Measurements from ENCODE around the gene GLRX5.

Gene GLRX5

DNA sequence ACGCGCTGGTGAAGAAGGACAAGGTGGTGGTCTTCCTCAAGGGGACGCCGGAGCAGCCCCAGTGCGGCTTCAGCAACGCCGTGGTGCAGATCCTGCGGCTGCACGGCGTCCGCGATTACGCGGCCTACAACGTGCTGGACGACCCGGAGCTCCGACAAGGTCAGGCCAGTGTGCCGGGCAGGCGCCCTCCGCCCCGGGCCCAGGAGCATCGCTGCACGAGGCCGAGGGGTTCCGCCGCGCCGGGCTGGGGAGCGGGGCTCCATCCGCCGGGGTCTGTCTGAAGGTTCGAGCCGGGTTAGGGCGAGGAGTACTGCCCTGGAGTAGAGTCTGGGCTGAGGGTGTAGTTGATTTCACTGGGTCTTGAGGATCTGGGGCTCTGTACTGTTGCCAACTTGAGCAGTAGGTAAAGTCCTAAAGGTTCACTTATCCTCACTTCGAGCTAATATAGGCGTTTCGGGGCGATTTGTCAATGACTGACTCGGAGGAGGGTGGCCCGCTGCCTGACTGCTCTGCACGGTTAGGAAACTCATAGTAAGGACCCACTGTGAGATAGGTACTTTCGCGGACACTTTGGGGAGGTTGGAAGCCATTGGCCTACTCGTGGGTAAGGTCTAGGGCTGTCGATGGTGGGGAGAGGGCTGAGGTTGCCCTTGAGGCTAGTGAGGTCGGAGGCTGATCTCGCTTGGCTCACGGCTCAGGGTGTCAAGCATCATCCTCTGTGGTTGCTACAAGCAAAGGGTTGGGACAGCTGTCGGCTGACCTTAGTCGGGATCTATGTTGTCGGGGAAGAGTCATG, 574 bp downstream of the GLRX5 start:
- H3K27me3 ChIP-seq (ENCODE audit: control insufficient read depth, insufficient read depth, low read length): no peaks in the 10 kb centered on the region
- H3K4me1 ChIP-seq (ENCODE audit: control insufficient read depth, insufficient read depth, low read length): peaks cover 21% of the 10 kb centered on the region
- H3K9ac ChIP-seq (ENCODE audit: low read length): peak overlapping the region; percentile 83
- no peaks in the 10 kb centered on the region for H3K36me3 ChIP-seq (ENCODE audit: control insufficient read depth, insufficient read depth, low read length)
- H3K27ac ChIP-seq (ENCODE audit: low read depth, low read length): peak overlapping the region; percentile 24
- H3K4me3 ChIP-seq (ENCODE audit: low read length): peak overlapping the region; percentile 77

DNA sequence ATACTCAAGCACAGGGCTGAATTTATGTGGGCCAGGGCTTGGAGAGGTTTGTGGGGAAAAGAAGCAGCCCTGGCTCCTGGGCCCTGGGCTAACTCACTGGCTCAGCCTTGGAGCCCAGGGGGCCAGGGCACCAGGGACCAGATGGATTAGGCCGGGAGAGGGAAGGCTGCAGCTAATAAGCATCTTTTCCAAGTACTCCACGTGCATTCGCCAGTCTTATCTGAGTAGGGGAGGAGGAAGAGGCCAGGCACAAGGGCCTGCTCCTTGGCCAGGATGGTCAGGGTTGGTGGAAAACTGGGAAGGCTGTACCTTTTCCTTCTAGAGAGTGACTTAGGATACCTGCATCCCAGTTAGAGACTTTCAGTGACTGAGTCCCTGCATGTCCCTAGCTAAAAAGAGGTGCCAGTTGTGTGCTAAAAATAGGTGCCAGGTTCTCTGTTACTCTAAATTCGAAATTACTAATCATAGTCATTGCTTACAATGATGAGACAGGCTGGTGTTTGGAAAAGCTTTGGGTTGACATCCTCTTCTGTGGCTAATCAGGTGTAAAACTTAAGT, 1.3 kb downstream of the GLRX5 start:
- Histone ChIP-seq H3K4me1 (ENCODE audit: control insufficient read depth, insufficient read depth, low read length) (peaks cover 21% of the 10 kb centered on the region), H3K4me3 (ENCODE audit: low read length) (peak overlapping the region; percentile 77), H3K9ac (ENCODE audit: low read length) (peak overlapping the region; percentile 24), H3K27ac (ENCODE audit: low read depth, low read length) (no peak overlapping the region), H3K27me3 (ENCODE audit: control insufficient read depth, insufficient read depth, low read length) (no peaks in the 10 kb centered on the region), H3K36me3 (ENCODE audit: control insufficient read depth, insufficient read depth, low read length) (no peaks in the 10 kb centered on the region)

DNA sequence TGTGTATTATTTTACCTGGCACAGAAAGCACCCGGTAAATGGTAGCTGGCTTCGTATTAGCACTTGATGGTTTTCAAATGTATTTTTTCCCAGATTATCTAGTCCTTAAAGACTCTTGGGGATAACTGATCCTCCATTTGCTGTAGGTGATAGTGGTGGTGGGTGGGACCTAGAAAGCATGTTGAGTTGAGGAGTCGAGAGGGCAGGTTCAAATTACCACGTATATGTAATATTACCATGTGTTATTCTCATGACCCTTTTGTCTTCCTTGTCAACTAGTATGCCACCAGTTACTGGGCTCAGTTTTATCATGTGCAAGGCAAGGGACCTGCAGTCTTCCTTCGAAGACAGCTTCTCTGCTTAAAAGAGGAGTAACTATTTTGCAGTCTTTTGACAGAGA, 1.8 kb downstream of the GLRX5 start:
- peaks cover 21% of the 10 kb centered on the region for H3K4me1 ChIP-seq (ENCODE audit: control insufficient read depth, insufficient read depth, low read length)
- no peak overlapping the region for H3K9ac ChIP-seq (ENCODE audit: low read length)
- no peaks in the 10 kb centered on the region for H3K27me3 ChIP-seq (ENCODE audit: control insufficient read depth, insufficient read depth, low read length)
- peak overlapping the region; percentile 77 for H3K4me3 ChIP-seq (ENCODE audit: low read length)
- H3K36me3 ChIP-seq (ENCODE audit: control insufficient read depth, insufficient read depth, low read length): no peaks in the 10 kb centered on the region
- no peak overlapping the region for H3K27ac ChIP-seq (ENCODE audit: low read depth, low read length)

DNA sequence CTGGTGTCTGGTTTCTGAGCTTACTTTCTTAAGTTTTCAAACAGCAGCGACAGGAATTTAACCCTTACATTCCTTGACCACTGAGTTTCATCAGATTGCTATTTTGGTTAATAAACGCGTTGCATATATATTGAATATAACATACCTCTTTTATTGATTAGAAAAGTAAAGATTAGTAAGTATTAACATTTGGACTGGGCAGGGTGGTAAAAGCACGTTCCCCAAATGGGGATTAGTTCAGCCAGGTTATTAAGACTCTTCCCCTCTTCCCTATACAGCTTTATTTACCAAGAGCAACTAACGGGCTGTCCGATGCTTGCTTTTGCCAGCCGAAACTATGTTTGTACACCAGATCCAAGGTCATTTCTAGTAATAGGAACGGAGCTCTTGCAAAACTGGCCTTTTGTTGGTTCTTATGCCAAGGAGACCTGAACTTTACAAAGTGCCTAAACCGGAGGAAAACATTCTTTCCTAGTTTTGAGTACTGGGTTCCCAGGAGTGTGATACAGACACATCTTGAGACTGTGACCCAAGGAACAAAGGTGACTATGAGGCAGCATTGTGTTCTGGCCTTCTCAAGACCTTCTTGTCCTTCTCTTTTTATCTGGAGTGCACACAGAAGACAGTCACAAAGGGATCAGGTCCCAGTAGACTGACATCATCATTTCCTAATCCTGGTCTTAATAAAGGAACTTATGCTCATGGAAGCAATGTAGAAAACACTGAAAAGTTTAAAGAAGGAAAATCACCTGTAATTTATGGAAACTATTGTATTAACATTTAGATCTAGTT, 2.6 kb downstream of the GLRX5 start:
- Histone ChIP-seq H3K9ac (ENCODE audit: low read length) (no peak overlapping the region), H3K4me3 (ENCODE audit: low read length) (no peak overlapping the region), H3K36me3 (ENCODE audit: control insufficient read depth, insufficient read depth, low read length) (no peaks in the 10 kb centered on the region), H3K27me3 (ENCODE audit: control insufficient read depth, insufficient read depth, low read length) (no peaks in the 10 kb centered on the region), H3K4me1 (ENCODE audit: control insufficient read depth, insufficient read depth, low read length) (peaks cover 19% of the 10 kb centered on the region), H3K27ac (ENCODE audit: low read depth, low read length) (no peak overlapping the region)

DNA sequence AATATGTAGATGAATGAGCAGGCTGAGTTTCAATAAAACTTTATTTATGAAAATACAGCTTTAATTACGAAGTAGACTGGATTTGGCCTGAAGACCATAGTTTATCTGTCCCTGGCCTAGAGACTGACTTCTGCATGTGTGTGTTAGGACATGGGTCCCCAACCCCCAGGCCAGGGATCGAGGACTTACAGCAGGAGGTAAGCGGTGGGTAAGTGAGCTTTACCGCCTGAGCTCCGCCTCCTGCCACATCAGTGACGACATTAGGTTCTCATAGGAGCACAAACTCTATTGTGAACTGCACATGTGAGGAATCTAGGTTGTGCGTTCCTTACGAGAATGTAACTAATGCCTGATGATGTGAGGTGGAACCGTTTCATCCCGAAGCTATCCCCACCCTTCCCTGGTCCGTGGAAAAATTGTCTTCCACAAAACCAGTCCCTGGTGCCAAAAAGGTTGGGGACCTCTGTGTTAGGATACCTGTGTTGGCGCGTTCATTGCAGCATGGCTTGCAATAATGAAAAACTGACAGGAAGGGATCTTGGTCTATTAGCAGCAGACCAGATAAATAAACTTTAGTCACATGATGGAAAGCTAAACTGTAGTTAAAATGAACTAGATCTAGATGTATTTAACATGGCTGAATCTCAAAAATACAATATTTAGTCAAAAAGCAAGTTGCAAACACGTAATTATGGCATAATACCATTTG, 4.1 kb downstream of the GLRX5 start:
- Histone ChIP-seq H3K27me3 (ENCODE audit: control insufficient read depth, insufficient read depth, low read length) (no peaks in the 10 kb centered on the region), H3K4me1 (ENCODE audit: control insufficient read depth, insufficient read depth, low read length) (peaks cover 10% of the 10 kb centered on the region), H3K9ac (ENCODE audit: low read length) (no peak overlapping the region), H3K27ac (ENCODE audit: low read depth, low read length) (no peak overlapping the region), H3K36me3 (ENCODE audit: control insufficient read depth, insufficient read depth, low read length) (no peaks in the 10 kb centered on the region), H3K4me3 (ENCODE audit: low read length) (no peak overlapping the region)

DNA sequence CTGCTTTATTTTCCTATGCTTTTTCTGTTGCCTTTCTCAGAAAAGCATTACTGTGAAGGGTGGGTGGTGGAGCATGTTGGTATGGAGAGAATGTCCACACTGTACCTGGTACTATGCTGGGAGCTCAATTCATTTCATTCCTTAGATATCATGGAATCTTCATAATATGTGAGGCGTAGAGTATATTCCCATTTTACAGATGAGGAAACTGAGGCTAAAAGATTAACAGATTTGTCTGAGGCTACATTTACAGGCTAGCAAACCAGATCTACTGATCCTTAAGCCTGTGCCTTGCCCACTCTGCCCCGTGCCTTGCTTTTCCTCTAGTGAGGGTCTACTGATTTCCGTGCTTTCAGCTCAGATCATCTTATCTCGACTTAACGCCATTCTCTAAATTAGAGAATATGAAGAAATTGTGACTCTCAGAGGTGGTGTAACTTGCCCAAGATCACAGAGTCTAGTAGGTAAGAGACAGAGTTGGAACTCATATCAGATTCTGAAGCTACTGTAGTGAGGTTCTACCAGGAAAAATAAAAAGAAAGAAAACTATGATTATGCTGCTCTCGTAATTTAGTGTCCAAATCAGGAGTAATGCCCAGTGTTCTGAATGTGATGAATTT, 5.5 kb downstream of the GLRX5 start:
- no peaks in the 10 kb centered on the region for H3K27me3 ChIP-seq (ENCODE audit: control insufficient read depth, insufficient read depth, low read length)
- H3K4me3 ChIP-seq (ENCODE audit: low read length): no peak overlapping the region
- H3K36me3 ChIP-seq (ENCODE audit: control insufficient read depth, insufficient read depth, low read length): no peaks in the 10 kb centered on the region
- peaks cover 10% of the 10 kb centered on the region for H3K4me1 ChIP-seq (ENCODE audit: control insufficient read depth, insufficient read depth, low read length)
- H3K27ac ChIP-seq (ENCODE audit: low read depth, low read length): no peak overlapping the region
- H3K9ac ChIP-seq (ENCODE audit: low read length): no peak overlapping the region

DNA sequence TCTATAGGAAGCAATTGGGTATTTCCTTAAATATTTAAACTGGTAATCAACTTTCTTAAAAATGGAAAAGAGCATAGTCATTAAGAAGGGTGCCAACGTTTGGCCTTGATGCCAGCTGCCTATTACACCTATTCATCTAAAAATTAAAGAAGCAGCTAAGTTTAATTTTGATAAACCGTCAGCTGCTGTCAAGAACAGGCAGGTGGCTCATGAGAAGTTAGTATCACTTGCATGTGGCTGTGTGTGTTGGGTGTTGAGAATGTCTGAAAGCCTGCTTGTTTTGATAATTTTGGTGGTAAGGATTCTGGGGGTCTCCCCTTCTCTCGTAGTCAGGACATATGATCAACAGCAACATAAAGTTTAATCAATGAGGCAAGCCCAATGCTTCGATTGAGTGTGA, 6.5 kb downstream of the GLRX5 start:
- H3K9ac ChIP-seq (ENCODE audit: low read length): no peak overlapping the region
- no peaks in the 10 kb centered on the region for H3K36me3 ChIP-seq (ENCODE audit: control insufficient read depth, insufficient read depth, low read length)
- H3K27me3 ChIP-seq (ENCODE audit: control insufficient read depth, insufficient read depth, low read length): no peaks in the 10 kb centered on the region
- no peak overlapping the region for H3K27ac ChIP-seq (ENCODE audit: low read depth, low read length)
- peaks cover 1% of the 10 kb centered on the region for H3K4me1 ChIP-seq (ENCODE audit: control insufficient read depth, insufficient read depth, low read length)
- H3K4me3 ChIP-seq (ENCODE audit: low read length): no peak overlapping the region

DNA sequence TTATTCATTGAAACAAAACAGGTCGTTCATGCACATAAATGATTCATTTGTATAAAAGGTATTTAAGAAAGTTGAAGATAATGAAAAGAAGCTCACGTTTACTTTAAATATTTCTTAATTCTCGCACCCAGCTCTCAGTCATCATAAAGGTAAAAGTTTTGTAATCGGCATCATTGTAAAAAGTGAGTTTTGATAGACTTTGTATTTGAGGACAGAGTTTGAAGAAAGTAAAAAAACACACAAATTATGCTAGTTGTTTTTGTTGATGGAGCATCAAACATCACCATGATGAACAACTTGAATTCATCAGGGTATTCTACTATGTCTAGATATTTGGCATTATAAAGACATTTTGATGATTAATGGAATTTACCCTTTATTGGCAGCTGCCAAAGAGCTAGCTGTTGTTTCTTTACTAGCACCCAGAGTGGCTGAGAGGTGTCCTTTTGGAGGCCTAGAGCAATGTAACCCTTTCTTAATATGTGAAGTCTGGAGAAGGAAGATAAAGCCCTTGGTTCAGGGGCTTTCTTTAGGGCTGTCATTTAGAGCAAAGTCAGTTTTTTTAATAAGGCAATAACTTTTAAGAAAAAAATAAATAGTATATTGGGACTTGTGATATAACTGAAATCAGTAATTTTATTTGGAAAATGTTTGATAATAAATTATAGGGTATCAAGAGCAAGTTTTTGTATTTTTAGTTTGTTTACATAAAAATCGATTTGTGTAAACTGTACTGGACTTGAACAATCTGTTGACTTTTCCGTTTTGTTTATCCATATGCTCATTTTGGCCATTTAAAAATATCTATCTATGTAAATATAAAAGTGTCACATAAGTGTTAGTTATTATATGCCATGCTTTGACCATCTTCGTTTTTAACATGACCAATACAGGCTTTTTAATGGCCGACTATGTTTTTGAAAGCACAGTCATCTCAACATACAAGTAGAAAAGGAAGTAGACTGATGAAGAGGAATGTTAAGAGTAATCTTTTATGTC, 7.4 kb downstream of the GLRX5 start:
- Histone ChIP-seq H3K36me3 (ENCODE audit: control insufficient read depth, insufficient read depth, low read length) (no peaks in the 10 kb centered on the region), H3K4me1 (ENCODE audit: control insufficient read depth, insufficient read depth, low read length) (no peaks in the 10 kb centered on the region), H3K27ac (ENCODE audit: low read depth, low read length) (no peak overlapping the region), H3K27me3 (ENCODE audit: control insufficient read depth, insufficient read depth, low read length) (no peaks in the 10 kb centered on the region), H3K9ac (ENCODE audit: low read length) (no peak overlapping the region), H3K4me3 (ENCODE audit: low read length) (no peak overlapping the region)

DNA sequence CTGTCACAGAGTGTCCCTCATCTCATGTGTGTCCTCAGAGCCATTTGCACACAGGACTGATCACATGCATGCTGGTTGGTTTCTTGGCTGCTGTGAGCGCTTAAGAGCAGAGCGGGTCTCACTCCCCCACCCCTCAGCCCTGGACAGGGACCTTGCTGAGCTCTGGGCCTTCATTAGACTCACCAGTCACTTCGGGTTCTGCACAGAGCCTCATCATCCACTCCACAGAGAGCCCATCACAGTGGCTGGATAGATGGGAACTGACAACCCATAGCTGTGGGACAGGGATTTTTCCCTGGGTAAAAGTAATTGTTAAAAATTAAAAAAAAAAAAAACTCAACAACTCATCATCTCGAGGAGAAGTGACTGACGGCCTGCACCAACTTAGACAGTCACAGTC, 8.2 kb downstream of the GLRX5 start:
- no peaks in the 10 kb centered on the region for H3K27me3 ChIP-seq (ENCODE audit: control insufficient read depth, insufficient read depth, low read length)
- no peaks in the 10 kb centered on the region for H3K4me1 ChIP-seq (ENCODE audit: control insufficient read depth, insufficient read depth, low read length)
- no peak overlapping the region for H3K27ac ChIP-seq (ENCODE audit: low read depth, low read length)
- H3K4me3 ChIP-seq (ENCODE audit: low read length): no peak overlapping the region
- no peak overlapping the region for H3K9ac ChIP-seq (ENCODE audit: low read length)
- no peaks in the 10 kb centered on the region for H3K36me3 ChIP-seq (ENCODE audit: control insufficient read depth, insufficient read depth, low read length)

DNA sequence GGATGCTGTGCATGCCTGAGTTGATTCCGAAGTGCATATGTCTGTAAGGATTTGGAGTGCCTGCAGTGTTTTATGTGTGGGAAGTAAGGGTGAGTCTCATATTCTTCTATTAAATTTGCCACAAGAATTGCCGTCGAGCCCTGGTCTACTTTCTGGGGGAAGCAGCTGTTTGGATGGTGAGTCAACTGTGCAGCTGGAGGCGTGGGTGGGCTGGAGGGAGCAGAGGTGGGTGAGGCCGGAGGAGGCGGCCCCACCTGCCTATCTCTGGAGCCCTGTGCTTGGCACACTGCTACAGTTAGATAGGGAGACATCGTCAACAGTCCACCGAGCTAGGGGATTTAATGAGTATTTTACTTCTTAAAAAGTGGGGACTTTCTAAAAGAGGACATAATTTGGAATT, 9.7 kb downstream of the GLRX5 start:
- no peak overlapping the region for H3K27ac ChIP-seq (ENCODE audit: low read depth, low read length)
- no peak overlapping the region for H3K9ac ChIP-seq (ENCODE audit: low read length)
- H3K4me3 ChIP-seq (ENCODE audit: low read length): no peak overlapping the region
- H3K36me3 ChIP-seq (ENCODE audit: control insufficient read depth, insufficient read depth, low read length): no peaks in the 10 kb centered on the region
- H3K27me3 ChIP-seq (ENCODE audit: control insufficient read depth, insufficient read depth, low read length): no peaks in the 10 kb centered on the region
- H3K4me1 ChIP-seq (ENCODE audit: control insufficient read depth, insufficient read depth, low read length): no peaks in the 10 kb centered on the region

DNA sequence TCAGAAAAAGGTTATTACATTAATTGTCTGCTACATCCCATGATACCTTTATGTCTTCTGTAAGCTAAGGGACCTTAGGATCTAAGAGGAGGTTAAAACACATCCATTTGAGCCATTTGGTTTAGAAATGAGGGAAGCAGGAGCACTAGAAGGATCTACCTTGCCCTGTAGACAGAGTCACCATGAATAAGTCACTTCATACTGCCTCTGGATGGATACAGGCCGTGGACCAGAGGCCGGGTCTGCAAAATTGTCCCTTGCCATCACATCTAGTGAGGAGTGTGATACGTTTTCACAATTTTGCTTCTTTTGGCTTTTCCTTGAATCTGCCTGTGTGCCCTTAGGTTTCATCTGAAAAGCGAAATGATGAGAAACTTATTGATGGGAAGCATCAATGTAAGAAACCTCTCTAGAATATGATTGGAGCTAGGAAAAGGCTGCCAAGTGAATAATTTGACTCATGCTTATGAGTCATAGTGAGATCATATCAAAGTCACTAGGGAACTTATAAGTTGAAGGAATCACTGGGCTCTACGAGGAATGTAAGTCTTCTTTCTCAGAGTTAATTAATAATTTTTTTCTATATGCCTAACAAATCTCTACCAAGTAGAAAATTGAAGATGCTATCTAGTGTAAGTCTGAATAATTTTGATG, 10.8 kb downstream of the GLRX5 start:
- Histone ChIP-seq H3K27me3 (ENCODE audit: control insufficient read depth, insufficient read depth, low read length) (no peaks in the 10 kb centered on the region), H3K9ac (ENCODE audit: low read length) (no peak overlapping the region), H3K4me1 (ENCODE audit: control insufficient read depth, insufficient read depth, low read length) (no peaks in the 10 kb centered on the region), H3K4me3 (ENCODE audit: low read length) (no peak overlapping the region), H3K36me3 (ENCODE audit: control insufficient read depth, insufficient read depth, low read length) (peaks cover 3% of the 10 kb centered on the region), H3K27ac (ENCODE audit: low read depth, low read length) (no peak overlapping the region)
